AG08396 (cell line): ENCODE data around the gene GMNN.
"Not testable (repeated sequence)": the region's sequence is repeated elsewhere in the genome, so short reads cannot be mapped to it uniquely, and the experiment has no call there.

Experiments used
- DNase-seq: peaks from one replicate; pipeline ENCODE4 v3.0.0; 2012; ENCODE audit warnings: low spot score, mixed read lengths

GMNN gene

GRCh38 chr6:24761851-24762250, 12.9 kb upstream of the GMNN start:
- no peak for DNase-seq

- DNase-seq = no peak
Measured at GRCh38 chr6:24763578-24763977, 11.2 kb upstream of the GMNN start.

GRCh38 chr6:24764833-24765828, 9.6 kb upstream of the GMNN start:
- not testable (repeated sequence) for DNase-seq

- DNase-seq = not testable (repeated sequence)
Measured at GRCh38 chr6:24765968-24766367, 8.8 kb upstream of the GMNN start.

GRCh38 chr6:24766680-24767462, 7.9 kb upstream of the GMNN start:
- DNase-seq = peak; percentile 69

GRCh38 chr6:24768361-24768760, 6.4 kb upstream of the GMNN start:
- no peak for DNase-seq

- DNase-seq = peak; percentile 39
Measured at GRCh38 chr6:24775520-24776058, 852 bp downstream of the GMNN start.

- DNase-seq = no peak
Measured at GRCh38 chr6:24777227-24777626, 2.5 kb downstream of the GMNN start.

GRCh38 chr6:24778121-24778520, 3.4 kb downstream of the GMNN start:
- no peak for DNase-seq

- DNase-seq = no peak
Measured at GRCh38 chr6:24778878-24779277, 4.1 kb downstream of the GMNN start.

GRCh38 chr6:24779416-24780016, 4.8 kb downstream of the GMNN start:
- no peak for DNase-seq

GRCh38 chr6:24780206-24780605, 5.5 kb downstream of the GMNN start:
- no peak for DNase-seq

- no peak for DNase-seq
Measured at GRCh38 chr6:24788031-24788665, 13.4 kb downstream of the GMNN start.

- DNase-seq = no peak
Measured at GRCh38 chr6:24795106-24795505, 20.4 kb downstream of the GMNN start.

- DNase-seq = no peak
Measured at GRCh38 chr6:24796616-24797290, 22.0 kb downstream of the GMNN start.

GRCh38 chr6:24797596-24798216, 23.0 kb downstream of the GMNN start:
- no peak for DNase-seq

GRCh38 chr6:24798740-24799540, 24.2 kb downstream of the GMNN start, which contains the start of gene ARMH2:
Gene ARMH2, minus strand, starts transcription at chr6:24798917. Its CDS starts 60 bp downstream, at chr6:24798857.
- no peak for DNase-seq

GRCh38 chr6:24799541-24799915, 24.8 kb downstream of the GMNN start:
- no peak for DNase-seq

GRCh38 chr6:24802271-24803059, 27.7 kb downstream of the GMNN start:
- no peak for DNase-seq
